HG03159 (cell line): ENCODE data around the gene B4GALNT3.

Experiments used
- ATAC-seq: cut with Tn5 transposase; IDR thresholded peaks from one replicate; pipeline ENCODE4 v1.9.1; 2021; ENCODE audit warnings: mild to moderate bottlenecking, moderate library complexity; ENCODE audit not compliant: unreplicated experiment

B4GALNT3 gene

DNA sequence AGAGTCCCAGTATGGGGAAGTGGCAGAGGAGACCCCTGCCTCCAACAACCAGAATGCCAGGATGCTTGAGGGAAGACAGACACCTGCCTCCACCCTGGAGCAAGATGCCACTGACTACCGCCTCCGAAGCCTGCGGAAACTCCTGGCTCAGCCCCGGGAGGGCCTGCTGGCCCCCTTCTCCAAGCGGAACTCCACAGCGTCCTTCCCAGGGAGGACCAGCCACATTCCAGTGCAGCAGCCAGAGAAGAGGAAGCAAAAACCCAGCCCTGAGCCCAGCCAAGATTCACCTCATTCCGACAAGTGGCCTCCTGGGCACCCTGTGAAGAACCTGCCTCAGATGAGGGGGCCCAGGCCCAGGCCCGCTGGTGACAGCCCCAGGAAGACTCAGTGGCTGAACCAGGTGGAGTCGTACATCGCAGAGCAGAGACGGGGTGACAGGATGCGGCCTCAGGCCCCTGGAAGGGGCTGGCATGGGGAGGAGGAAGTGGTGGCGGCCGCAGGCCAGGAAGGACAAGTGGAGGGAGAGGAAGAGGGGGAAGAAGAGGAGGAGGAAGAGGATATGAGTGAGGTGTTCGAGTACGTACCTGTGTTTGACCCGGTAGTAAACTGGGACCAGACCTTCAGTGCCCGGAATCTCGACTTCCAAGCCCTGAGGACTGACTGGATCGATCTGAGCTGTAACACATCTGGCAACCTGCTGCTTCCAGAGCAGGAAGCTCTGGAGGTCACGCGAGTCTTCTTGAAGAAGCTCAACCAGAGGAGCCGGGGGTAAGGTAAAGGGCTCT is 93.7 kb downstream of the B4GALNT3 start:
- no peak for ATAC-seq

DNA sequence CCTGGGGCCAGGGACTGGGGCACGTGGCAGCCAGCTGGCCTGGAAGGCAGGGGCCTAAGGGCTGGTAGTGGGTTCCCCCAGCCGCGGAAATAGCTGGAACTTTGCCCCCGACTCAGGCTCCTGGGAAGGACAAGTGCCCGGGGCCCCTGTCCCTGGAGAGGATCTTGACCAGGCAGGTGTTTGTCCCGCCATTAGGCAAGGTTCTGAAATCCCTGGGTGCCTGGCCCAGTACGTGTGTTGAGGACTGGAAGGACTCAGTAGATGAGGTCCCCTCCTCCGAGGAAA is 94.2 kb downstream of the B4GALNT3 start:
- no peak for ATAC-seq

DNA sequence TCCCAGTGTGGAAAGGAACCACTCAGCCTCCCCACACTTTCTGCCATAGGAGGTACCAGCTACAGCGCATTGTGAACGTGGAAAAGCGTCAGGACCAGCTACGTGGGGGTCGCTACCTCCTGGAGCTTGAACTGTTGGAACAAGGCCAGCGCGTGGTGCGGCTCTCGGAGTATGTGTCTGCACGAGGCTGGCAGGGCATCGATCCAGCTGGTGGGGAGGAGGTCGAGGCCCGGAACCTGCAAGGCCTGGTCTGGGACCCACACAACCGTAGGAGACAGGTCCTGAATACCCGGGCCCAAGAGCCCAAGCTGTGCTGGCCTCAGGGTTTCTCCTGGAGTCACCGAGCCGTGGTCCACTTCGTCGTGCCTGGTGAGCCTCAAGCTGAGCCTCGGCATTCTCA is 96.8 kb downstream of the B4GALNT3 start:
- no peak for ATAC-seq

DNA sequence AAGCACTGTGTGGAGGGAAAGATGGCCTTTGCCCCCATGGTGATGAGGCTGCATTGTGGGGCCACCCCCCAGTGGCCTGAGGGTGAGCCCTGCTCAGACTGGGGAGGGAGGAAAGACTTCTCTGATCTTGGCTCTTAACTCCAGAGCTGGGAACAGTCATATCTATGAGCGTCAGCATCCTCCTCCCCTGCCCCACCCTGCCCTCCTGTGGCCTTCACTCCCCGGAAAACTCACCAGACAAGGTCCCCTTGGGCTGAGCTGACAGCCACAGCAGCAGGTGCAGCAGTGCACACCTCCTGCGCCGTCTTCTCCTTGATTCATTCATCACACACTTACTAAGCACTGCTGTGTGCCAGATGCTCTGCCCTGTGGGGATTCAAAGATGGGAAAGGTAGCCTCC is 98.8 kb downstream of the B4GALNT3 start:
- ATAC-seq, result no peak

DNA sequence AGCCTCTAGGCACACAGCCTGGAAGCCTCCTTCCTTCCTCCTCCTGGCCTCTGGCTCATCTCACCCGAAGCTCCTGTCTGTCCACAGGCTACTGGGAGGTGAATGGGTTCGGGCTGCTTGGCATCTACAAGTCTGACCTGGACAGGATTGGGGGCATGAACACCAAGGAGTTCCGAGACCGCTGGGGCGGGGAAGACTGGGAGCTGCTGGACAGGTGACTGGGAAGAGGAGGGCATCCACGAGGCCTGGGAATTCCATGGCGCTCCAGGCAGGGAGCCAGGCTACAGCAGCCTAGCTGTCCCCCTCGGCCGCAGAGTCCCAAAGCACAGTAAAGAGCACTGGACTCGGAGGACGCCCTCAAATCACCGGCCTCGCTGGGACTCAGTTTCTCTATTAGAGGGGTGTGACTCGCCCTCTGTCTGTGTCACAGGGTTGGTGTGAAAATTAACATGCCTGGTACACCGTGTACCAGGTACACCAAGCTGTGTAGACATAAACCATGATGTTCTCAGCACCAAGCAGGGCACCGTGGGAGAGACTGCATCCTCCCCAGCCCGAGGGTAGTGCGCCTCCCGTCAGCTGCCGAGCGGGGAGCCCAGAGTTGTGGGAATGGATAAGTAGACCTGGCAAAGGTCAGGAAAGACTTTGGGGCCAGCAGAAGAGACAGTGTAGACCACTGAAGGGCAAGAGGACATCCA is 99.6 kb downstream of the B4GALNT3 start:
- ATAC-seq, result no peak

DNA sequence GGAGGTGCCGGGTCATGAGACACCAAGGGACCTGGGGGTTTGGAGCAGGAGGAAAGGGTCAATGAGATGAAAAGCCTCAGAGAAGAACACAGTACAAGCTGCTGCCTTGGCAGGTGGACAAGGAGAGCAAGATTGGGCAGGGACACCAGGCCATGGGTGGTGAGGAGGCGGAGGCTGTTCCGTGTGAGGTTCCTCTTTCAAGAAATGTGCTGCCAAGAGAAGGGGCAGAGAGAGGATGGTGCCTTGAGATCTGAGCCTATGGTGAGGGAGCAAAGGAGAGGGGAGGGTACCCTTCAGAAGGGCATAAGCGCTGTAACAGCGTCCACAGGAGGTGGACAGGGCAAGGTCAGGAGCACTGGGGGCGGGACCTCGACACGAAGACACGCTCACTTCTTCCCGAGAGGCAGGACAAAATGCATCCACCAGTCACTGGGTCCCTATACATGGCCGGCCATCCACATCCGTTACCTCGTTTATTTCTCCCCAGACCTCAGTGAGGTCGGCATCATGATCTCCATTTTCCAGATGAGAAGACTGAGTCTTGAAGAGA is 100.2 kb downstream of the B4GALNT3 start:
- ATAC-seq, result no peak

DNA sequence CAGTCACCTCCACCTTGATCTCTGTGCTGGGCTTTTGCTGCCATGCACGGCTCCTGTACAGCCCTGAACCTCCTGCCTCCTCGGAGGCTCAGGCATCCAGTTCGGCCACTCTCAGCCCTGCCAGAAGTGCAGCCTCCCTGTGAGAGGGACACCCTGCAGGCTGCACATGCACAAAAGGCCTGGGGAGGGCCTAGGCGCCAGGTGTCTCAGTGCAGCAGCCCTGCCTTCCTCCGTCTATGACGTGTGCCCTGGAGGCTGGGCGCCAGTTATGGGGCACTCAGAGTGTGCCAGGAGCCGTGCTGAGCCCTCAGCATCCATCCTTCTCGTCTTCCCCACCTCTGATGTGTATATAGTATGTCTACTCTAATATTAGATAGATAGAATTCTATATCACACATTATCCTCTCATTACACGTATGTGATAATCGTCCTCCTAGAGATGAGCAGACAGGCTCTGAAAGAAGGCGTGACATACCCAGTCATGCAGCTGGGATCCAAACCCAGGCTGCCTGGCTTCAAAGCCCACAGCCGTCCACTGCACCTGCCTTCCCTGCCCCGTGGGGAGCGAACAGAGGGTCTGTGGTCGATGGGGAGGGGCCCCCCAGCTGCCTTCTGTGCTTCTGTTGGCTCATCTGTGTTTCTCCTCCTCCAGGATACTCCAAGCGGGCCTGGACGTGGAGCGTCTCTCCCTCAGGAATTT is 101.1 kb downstream of the B4GALNT3 start:
- no peak for ATAC-seq

DNA sequence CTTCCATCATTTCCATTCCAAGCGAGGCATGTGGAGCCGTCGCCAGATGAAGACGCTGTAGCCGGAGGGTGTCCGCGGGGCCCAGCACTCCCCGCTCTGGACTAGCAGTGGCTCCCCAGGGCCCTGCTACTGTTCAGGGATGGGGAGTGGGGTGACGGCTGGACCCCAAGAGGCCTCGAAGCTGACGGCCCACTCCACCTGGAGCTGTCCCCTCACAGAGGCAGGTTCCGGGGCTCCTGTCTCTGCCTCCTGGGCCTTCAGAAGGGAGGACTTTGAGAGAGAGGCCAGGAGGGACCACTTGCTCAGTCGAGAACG is 101.6 kb downstream of the B4GALNT3 start:
- no peak for ATAC-seq

DNA sequence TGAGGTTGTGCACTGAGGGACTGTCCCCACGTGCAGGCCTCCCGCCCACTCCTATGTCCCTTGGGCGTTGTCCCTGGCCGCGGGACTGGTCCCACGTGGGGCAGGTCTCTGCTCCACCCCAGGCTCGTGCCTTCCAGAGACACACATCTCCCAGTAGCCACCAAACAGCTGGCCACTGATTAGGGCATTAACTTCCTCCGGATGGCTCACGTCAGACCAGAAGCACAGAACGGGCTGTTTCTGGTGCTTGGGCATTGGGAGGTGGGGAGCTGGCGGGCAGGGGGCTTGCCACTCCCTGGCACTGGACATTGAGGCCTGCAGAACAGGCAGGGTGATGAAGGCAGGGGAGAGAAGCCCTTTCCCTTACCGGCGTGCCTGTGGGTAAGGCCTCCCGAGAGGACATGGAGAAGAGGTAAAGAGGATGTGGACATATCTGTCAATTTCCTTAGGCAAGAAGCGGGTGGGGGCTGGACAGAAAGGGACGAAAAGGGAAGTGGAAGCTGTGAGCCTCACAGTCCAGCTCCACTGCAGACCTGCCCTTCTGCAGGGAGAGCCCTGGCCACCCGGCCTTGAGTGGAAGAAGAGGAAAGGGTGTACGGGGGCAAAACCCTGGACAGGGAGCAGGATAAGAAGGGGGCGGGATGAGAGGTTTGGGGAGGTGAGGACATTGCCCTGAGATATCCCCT is 102.3 kb downstream of the B4GALNT3 start:
- no peak for ATAC-seq

DNA sequence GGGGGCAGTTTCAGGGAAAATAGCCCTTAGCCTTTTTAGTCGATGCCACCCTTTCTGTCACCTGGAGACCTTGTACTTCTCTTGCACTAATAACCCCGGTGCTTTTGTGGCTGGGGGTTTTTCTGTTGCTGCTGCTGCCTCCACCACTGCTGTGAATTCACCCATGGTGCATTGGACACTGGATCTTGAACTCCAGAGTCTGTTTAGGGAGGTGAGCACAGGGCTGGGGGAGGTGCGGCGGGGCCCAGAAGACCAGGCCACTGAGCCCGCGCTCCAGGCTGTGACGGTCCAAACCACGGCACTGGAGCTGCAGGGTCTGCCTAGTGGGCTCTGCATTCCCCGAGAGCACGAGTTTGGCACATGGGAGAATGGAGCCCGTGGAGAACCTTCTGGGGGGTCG is 102.9 kb downstream of the B4GALNT3 start:
- ATAC-seq, result no peak

DNA sequence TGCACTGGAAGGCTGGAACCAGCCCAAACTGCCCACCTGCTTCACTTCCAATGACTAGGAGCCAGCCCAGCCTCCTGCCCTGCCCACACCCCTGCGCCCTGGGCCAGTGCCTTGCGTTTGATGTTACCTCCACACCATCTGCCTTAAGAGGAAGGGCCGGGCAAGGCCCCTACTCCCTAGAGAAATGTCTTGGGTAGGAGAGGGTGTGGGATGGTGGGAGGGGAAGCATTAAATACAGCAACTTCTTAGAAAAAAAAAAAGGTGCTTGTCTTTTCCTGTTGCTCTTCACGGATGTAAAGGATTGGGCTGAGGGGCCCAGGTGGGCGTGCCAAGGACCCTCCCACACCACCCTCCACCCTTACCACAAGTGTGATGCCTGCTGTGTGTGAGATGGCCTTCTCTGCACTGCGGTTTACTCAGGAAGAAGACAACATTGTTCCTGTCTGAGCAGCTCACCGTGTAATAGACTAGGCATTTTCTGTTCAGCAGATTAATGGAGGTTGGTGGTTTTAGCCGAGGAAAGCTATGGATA is 103.6 kb downstream of the B4GALNT3 start:
- no peak for ATAC-seq

DNA sequence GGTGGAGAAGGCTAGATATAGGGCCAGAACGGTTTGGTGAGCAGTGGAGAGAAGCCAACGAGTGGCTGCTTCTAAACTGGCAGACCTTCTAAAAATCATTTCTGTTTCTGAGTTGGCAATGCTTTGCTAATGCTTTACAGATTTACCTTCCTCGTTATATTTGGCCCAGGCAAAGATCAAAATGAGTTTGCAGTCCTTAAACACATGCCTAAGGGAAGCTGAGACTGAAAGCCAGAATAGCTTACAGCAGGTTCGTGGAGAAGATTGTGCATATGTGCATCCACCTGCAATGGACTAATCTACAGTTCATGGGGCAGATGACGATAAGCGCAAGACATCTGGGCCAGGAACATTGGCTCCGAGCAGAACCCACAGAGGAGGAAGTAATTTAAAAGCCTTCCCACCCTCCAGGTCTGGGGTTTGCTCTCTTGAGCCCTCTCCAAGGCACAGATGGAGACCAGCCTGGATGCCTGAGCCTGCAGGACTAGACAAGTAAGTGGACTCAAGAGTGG is 104.1 kb downstream of the B4GALNT3 start:
- no peak for ATAC-seq

DNA sequence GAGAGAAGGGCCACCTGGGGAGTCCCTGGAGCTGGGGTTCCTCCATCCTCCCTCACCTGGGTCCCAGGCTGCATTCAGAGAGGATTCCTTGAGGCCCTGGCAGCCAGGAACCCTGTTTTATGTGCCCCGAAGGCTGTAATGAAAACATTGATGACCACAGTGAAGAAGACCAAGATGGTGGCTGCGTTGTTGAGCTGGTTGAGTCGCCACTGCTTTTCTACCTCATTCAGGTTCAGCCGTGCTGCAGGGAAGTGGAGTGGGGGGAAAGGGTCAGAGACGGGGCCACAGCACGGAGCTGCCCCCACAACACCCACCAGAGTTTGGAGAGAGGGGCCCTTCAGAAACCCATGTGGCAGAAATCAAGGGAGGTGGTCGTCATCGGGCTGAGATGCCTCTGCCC is 105.4 kb downstream of the B4GALNT3 start:
- ATAC-seq, result no peak

DNA sequence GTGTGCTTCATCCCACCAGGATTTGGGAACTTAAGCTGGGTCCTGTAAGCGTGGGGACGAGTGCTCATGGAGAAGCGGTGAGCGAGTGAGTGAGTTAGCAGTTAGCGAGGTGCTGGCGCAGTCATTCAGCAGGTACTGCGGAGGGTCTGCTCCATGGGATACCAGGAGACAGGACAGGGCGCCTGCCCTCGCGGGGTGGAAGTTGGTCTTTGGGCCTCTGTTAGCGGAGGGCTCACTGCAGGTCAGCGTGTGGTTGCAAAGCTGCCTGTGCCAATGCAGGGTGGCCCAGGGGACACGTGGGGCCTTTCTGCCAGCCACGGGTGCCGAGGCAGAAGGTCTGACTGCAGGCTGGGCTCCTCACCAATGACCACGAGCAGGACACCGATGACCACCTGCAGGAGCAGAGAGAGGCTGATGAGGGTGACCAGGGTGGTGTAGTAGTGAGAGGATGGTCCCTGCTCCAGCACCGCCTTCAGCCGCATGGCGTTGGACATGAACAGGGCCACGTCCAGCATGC is 105.9 kb downstream of the B4GALNT3 start:
- ATAC-seq, result no peak

DNA sequence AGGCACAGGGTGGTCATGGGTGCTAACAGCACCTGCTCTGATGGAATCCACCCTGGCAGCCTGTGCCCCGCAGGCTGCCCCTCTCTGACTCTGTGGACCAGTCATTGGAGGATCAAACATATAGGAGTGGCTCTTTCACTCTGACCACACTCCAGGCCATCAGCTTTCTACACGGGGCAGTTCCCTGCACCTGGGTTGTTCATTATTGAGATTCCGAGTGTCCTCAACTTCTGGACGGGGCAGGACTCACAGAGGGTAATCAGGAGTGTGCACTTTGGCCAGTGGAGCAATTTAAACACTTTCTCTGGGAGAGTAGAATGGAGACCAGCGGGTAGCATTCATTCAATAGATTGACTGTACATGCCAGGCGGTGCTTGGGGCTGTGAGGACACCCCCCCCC is 108.7 kb downstream of the B4GALNT3 start:
- ATAC-seq, result no peak

DNA sequence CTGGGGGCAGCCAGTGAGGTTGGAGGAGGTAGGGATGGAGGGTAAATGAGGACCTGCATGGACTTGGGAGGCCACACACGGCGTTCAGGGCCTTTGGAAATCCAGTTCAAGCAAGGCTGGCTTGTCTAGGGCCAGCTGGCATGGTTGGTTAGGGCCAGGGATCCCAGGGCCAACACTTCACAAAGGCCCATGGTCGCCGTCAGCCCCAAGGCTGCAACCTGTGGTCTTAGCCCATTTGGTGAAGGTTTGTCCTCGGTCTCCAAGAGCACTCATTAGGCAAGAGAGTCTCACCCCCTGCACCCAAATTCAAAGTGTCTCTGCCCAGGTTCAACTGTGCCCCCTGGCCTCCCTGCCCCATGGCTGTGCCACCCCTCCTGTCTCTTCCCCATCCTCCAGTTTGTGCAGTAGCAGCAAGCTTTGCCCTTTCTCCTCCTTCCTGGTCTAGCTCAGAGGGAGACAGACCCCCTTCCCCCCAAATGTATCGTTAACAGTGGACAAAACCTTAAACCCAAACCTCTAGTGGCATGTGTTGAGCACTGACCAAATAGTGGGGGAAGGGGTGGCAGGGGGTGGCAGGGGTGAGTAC is 109.4 kb downstream of the B4GALNT3 start:
- no peak for ATAC-seq

DNA sequence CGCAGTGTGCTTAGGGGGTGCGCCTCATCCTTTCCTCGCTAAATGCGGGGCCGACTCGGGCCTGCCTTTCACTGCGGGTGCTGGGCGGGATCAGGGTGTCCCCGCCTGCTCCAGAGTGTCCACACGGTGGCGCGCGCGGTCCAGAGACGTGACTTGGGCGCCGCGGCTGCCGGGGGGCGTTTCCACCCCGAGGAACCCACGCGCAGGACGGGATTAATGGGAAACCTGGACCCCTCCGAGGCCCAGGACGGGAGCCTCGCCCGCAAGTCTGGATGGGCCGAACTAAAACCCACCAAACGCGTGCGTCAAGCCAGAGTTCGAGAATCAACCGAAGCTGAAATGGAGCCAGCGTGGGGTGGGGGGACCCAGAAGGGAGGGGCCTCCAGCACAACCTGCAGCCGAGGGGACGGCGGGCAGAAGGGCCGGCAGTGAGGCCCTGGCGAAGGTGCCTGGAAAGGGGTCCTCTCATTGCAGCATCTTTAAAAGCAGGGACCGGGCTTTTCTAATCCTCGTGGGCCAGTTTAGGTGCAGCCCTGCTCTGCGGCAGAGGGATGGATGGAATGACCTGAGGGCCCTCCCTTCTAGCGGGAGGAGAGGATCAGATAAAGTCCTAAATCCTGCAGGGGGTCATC is 110.2 kb downstream of the B4GALNT3 start:
- peak; percentile 60 for ATAC-seq

DNA sequence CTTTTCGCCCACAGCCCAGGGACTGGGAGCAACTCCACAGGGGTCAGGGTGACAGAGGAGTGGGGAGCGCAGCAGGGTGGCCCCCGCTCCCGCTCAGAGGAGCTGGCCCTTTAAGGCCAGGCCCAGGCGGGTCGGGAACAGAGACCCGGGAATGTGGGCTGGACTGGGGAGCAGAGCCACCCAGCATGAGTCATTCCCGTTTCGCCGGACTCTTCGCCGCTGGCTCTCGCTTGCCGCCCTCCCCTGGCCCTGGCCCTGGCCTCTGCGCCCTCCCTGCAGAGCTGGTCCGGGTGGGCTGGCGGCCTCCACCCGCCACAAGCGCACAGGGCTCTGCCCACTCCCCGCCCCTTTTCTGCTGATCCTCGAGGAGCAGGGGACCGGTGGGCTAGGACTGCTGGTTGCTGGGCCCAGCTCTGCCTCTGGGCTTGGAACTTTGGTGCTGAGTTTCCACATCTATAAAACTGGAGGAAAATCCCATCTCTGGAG is 110.7 kb downstream of the B4GALNT3 start:
- no peak for ATAC-seq

DNA sequence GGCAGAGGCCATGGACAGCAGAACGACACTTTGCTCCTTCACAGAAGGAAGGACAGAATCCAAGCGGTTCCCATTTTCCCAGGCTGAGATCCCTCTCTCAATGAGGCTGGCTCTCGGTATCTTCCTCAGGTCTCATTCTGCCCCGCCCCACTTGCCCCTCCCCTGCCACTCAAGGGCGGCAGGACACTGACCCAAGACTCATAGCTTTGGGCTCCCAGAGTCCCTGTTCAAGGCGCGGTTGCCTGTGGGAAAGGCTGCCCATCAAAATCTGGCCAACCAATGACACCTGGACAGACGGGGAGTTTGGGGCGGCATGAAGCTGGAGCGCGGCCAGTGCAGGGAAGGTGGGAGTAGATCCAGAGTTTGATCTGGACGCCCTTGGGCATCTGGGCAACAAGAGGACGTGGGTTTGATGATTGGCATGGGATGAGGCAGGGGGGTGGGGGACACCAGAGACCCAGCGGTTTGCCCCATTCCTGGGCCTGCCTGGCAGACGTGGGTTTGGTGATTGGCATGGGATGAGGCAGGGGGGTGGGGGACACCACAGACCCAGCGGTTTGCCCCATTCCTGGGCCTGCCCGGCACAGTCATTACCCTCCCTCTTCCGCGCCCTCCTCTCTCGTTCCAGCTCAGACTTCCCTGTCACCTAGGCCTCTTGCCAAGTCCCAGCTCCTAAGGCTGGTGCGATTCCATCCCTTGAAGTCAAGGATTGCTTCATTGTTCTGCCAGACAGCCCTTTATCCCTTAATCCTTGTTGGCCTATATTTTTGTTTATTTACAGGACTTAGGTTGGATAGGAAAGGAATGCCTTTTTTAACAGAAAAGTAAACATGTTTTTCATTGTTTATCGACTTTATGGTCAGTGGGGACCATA is 111.4 kb downstream of the B4GALNT3 start:
- ATAC-seq, result no peak
